H1 (cell line): Measurements from ENCODE around the gene P3H2. TPM values are rescaled to one million over a fixed set of nuclear protein-coding genes. Genes with fewer than 3 reads are reported as not detected.
A peak's percentile ranks its signal among the peaks of the same experiment; 100 is the strongest.

ENCODE experiments used
- CTCF ChIA-PET: fragments of 300-600 bp; sonication (Branson Sonifier 250); formaldehyde crosslinking; loops from one replicate; lab custom pipeline; 2021; ENCODE audit not compliant: partially characterized antibody; lab: Charles Lee
- POLR2A ChIA-PET: fragments of 300-600 bp; sonication (Branson Sonifier 250); formaldehyde crosslinking; loops from one replicate; lab custom pipeline; 2021; ENCODE audit warnings: inconsistent platforms; ENCODE audit not compliant: partially characterized antibody; lab: Charles Lee
- DNase-seq, 2 experiments: peaks; one replicate each; pipeline versions ENCODE4 v3.0.0 to v3.0.0-alpha.2; 2010 to 2022; ENCODE audit warnings: low spot score in 2 of 2, low read depth in 1 of 2, mixed read lengths in 1 of 2
- FAIRE-seq: peaks from 2 replicates; lab custom pipeline; 2011; peaks lifted over from hg19 to GRCh38; lab: Jason Lieb, UNC
- H2AFZ ChIP-seq: 2 replicates; pipeline ENCODE4 v1.8.1; 2012; ENCODE audit warnings: low read length, inconsistent platforms
- H2AK5ac ChIP-seq: 2 replicates; pipeline ENCODE4 v1.6.1; 2013; ENCODE audit warnings: low read depth, low read length
- H2BK120ac ChIP-seq: replicated peaks from 2 replicates; pipeline ENCODE3; 2013; ENCODE audit warnings: low read depth, low read length, inconsistent platforms
- H2BK12ac ChIP-seq: 2 replicates; pipeline ENCODE4 v1.6.1; 2013; ENCODE audit warnings: low read depth, low read length
- H2BK15ac ChIP-seq: 2 replicates; pipeline ENCODE4 v1.6.1; 2013; ENCODE audit warnings: low read length
- H2BK20ac ChIP-seq: 2 replicates; pipeline ENCODE4 v1.6.1; 2013; ENCODE audit warnings: low read length
- H2BK5ac ChIP-seq: 2 replicates; pipeline ENCODE4 v1.6.1; 2013; ENCODE audit warnings: low read depth, low read length
- H3K14ac ChIP-seq: 2 replicates; pipeline ENCODE4 v1.6.1; 2013; ENCODE audit warnings: inconsistent platforms; ENCODE audit not compliant: insufficient read length
- H3K18ac ChIP-seq: 2 replicates; pipeline ENCODE4 v1.6.1; 2013; ENCODE audit warnings: low read length; ENCODE audit errors: extremely low read depth
- H3K23ac ChIP-seq: 2 replicates; pipeline ENCODE4 v1.6.1; 2013; ENCODE audit warnings: inconsistent platforms; ENCODE audit not compliant: insufficient read length
- H3K23me2 ChIP-seq: 2 replicates; pipeline ENCODE4 v1.6.1; 2013; ENCODE audit warnings: low read depth, low read length
- H3K27ac ChIP-seq: 2 replicates; pipeline ENCODE4 v1.6.1; 2011; ENCODE audit warnings: low read depth, low read length, inconsistent platforms
- H3K27me3 ChIP-seq, 4 experiments: replicated peaks in 1 of 4; 1 replicate in 1 of 4; 2 replicates in 3 of 4; pipeline versions ENCODE4 v1.6.1 to v1.8.1; 2011 to 2013; ENCODE audit warnings: low read length in 3 of 4, mild to moderate bottlenecking in 3 of 4, inconsistent platforms in 2 of 4, mixed read lengths in 2 of 4, moderate library complexity in 1 of 4; ENCODE audit not compliant: control insufficient read depth in 3 of 4, insufficient read depth in 3 of 4; ENCODE audit errors: extremely low read depth in 1 of 4
- H3K36me3 ChIP-seq, 4 experiments: 2 replicates each; pipeline versions ENCODE4 v1.6.1 to v1.8.1; 2011 to 2013; ENCODE audit warnings: mild to moderate bottlenecking in 4 of 4, low read length in 3 of 4, moderate library complexity in 2 of 4, control low read depth in 1 of 4, inconsistent platforms in 1 of 4; ENCODE audit not compliant: insufficient read depth in 4 of 4, control insufficient read depth in 2 of 4
- H3K4ac ChIP-seq: replicated peaks from 2 replicates; pipeline ENCODE3; 2013; ENCODE audit warnings: low read length, low read depth, mixed read lengths, inconsistent platforms; ENCODE audit not compliant: insufficient read length
- H3K4me1 ChIP-seq, 4 experiments: replicated peaks in 1 of 4; 1 replicate in 1 of 4; 2 replicates in 3 of 4; pipeline versions ENCODE4 v1.6.1 to v1.8.1; 2011 to 2013; ENCODE audit warnings: low read length in 3 of 4, inconsistent platforms in 2 of 4, mixed read lengths in 1 of 4; ENCODE audit not compliant: insufficient read depth in 4 of 4, control insufficient read depth in 3 of 4
- H3K4me2 ChIP-seq, 2 experiments: 2 replicates each; pipeline versions ENCODE4 v1.6.1 to v1.8.1; 2011 to 2013; ENCODE audit warnings: low read depth in 2 of 2, low read length in 2 of 2, control low read depth in 1 of 2, inconsistent platforms in 1 of 2, mild to moderate bottlenecking in 1 of 2; ENCODE audit not compliant: insufficient read depth in 1 of 2
- H3K4me3 ChIP-seq, 4 experiments: fragments of 200-600, 300-600 bp in 1 of 4; sonication (generic), shearing (Covaris generic), sonication (Bioruptor Twin) in 1 of 4; 2 replicates each; pipeline versions ENCODE4 v1.5.1 to v1.8.1; 2011 to 2016; ENCODE audit warnings: low read length in 4 of 4, low read depth in 3 of 4, control low read depth in 2 of 4, inconsistent platforms in 2 of 4, mild to moderate bottlenecking in 2 of 4, mixed read lengths in 1 of 4, moderate library complexity in 1 of 4; ENCODE audit not compliant: insufficient read depth in 2 of 4; ENCODE audit errors: extremely low read depth in 1 of 4
- H3K56ac ChIP-seq: replicated peaks from 2 replicates; pipeline ENCODE3; 2013; ENCODE audit warnings: low read depth, mild to moderate bottlenecking, mixed read lengths, low read length, inconsistent platforms; ENCODE audit not compliant: insufficient read length
- H3K79me1 ChIP-seq: 2 replicates; pipeline ENCODE4 v1.6.1; 2013; ENCODE audit warnings: low read depth, low read length, control low read depth
- H3K79me2 ChIP-seq, 2 experiments: 2 replicates each; pipeline versions ENCODE4 v1.6.1 to v1.8.1; 2012 to 2013; ENCODE audit warnings: low read length in 2 of 2, mild to moderate bottlenecking in 2 of 2, inconsistent platforms in 1 of 2; ENCODE audit not compliant: insufficient read depth in 2 of 2, control insufficient read depth in 1 of 2
- H3K9ac ChIP-seq, 4 experiments: replicated peaks in 1 of 4; 1 replicate in 1 of 4; 2 replicates in 3 of 4; pipeline versions ENCODE4 v1.6.1 to v1.8.1; 2011 to 2013; ENCODE audit warnings: low read depth in 3 of 4, low read length in 3 of 4, control low read depth in 2 of 4, mild to moderate bottlenecking in 2 of 4, moderate library complexity in 2 of 4, inconsistent platforms in 1 of 4; ENCODE audit errors: extremely low read depth in 1 of 4
- H3K9me3 ChIP-seq, 2 experiments: 2 replicates each; pipeline versions ENCODE4 v1.6.1 to v1.8.1; 2012 to 2013; ENCODE audit warnings: mild to moderate bottlenecking in 2 of 2, moderate library complexity in 2 of 2, control low read depth in 1 of 2, inconsistent platforms in 1 of 2, low read depth in 1 of 2, low read length in 1 of 2, mixed read lengths in 1 of 2; ENCODE audit not compliant: insufficient read depth in 2 of 2
- H4K20me1 ChIP-seq, 2 experiments: replicated peaks in 1 of 2; 2 replicates each; pipeline versions ENCODE3 to v1.8.1; 2011 to 2013; ENCODE audit warnings: inconsistent platforms in 2 of 2, low read length in 2 of 2, mild to moderate bottlenecking in 1 of 2; ENCODE audit not compliant: insufficient read depth in 2 of 2, control insufficient read depth in 1 of 2
- H4K5ac ChIP-seq: 2 replicates; pipeline ENCODE4 v1.6.1; 2013; ENCODE audit warnings: low read length, low read depth, mixed read lengths, inconsistent platforms; ENCODE audit not compliant: insufficient read length
- H4K8ac ChIP-seq: 2 replicates; pipeline ENCODE4 v1.8.0; 2013; ENCODE audit warnings: mild to moderate bottlenecking, moderate library complexity, low read length, inconsistent platforms; ENCODE audit not compliant: insufficient read depth; ENCODE audit errors: extremely low read depth
- H4K91ac ChIP-seq: replicated peaks from 2 replicates; pipeline ENCODE3; 2013; ENCODE audit warnings: low read length, mixed read lengths, inconsistent platforms; ENCODE audit not compliant: insufficient read length
- BACH1 ChIP-seq: IDR thresholded peaks from 2 replicates; pipeline ENCODE4 v1.6.1; 2012; ENCODE audit warnings: low read length, improper control_type of control experiment
- NRF1 ChIP-seq: IDR thresholded peaks from 2 replicates; pipeline ENCODE4 v1.6.1; 2011; ENCODE audit warnings: mild to moderate bottlenecking, low read depth, low read length, improper control_type of control experiment
- SUZ12 ChIP-seq: fragments of 200-600 bp; sonication (generic); IDR thresholded peaks from 2 replicates; pipeline ENCODE4 v1.6.1; 2012; ENCODE audit warnings: mild to moderate bottlenecking, inconsistent platforms, low read length, moderate library complexity, mixed read lengths
- YY1 ChIP-seq: IDR thresholded peaks from 2 replicates; pipeline ENCODE4 v1.6.1; 2011; ENCODE audit warnings: low read depth, mild to moderate bottlenecking, low read length
- WGBS, 2 experiments: shearing (Covaris generic) in 1 of 2; methylation state at CpG; one replicate each; pipeline versions ENCODE4 v1.1.6 to v1.1.7; 2013 to 2015; ENCODE audit warnings: low lambda C conversion rate in 2 of 2, mixed read lengths in 2 of 2, inconsistent platforms in 1 of 2, low coverage in 1 of 2, missing lambda C conversion rate in 1 of 2; ENCODE audit not compliant: insufficient replicate concordance in 2 of 2, insufficient coverage in 1 of 2, insufficient read length in 1 of 2; ENCODE audit errors: extremely low coverage in 1 of 2, missing lambda C conversion rate in 1 of 2; 5-methylcytosine and 5-hydroxymethylcytosine counted together
- polyA plus RNA-seq, 7 experiments: library from polyadenylated mRNA; depleted of rRNA in 3 of 7; stranded (reverse) in 5 of 7; unstranded in 2 of 7; fragments of >200 nt in 5 of 7; fragments of 200-250 nt in 2 of 7; gene quantifications; 1 replicate in 5 of 7; 2 replicates in 1 of 7; 4 replicates in 1 of 7; pipeline versions ENCODE4 v1.2.1 to v1.2.3, GENCODE V29; 2011 to 2013; ENCODE audit warnings: missing spikeins in 2 of 7, mixed read lengths in 2 of 7
- total RNA-seq: library from RNA; stranded (reverse); fragmentation: NEBNext Ultra II Directional; extraction: Animal tissue kit (Norgen Biotek cat#: 25700); gene quantifications from 2 replicates; pipeline ENCODE4 v1.2.1, GENCODE V29; 2021

Gene P3H2
- total and polyA plus RNA-seq, 2 of the 8 experiments (the other 6 are each of a cell fraction or from before 2014, with no cell fraction given), result 40.5 to 60.4 TPM

- no peak overlapping the region for H4K91ac ChIP-seq
- 0 out of 2 replicates have a peak overlapping the region, but pooled peaks have one; percentile 53 for H3K27ac ChIP-seq
- CTCF ChIA-PET, result interaction anchor here (0.6 to 2.5 kb wide), 2 partner anchors 9 to 1108 kb away, joined by 3 to 7 read pairs; no protein-coding TSS in a partner anchor
- POLR2A ChIA-PET, result no interaction called here
- H2AFZ ChIP-seq, result no peak overlapping the region
- no peak overlapping the region for H3K4ac ChIP-seq
- no peak overlapping the region for H3K9ac ChIP-seq
- no peak overlapping the region for H2BK120ac ChIP-seq
- FAIRE-seq, result no peak
- no peak overlapping the region for H3K56ac ChIP-seq
- H4K20me1 ChIP-seq, result no peaks in the 10 kb centered on the region
- no peak for DNase-seq
- no peaks in the 10 kb centered on the region for H3K36me3 ChIP-seq
- peak overlapping the region; percentile 94 for H4K5ac ChIP-seq
- no peaks in the 10 kb centered on the region for H3K79me1 ChIP-seq
- no peak overlapping the region for H2BK12ac ChIP-seq
- H3K4me1 ChIP-seq, result peaks cover 0 to 46% (median 23%) of the 10 kb centered on the region in 4 experiments
- peaks cover 0 to 61% of the 10 kb centered on the region in 2 experiments; a peak in 2 of 4 replicates for H3K79me2 ChIP-seq
- no peak overlapping the region for H2AK5ac ChIP-seq
- H2BK5ac ChIP-seq, result no peak overlapping the region
- H3K9me3 ChIP-seq, result no peaks in the 10 kb centered on the region
- H3K14ac ChIP-seq, result no peak overlapping the region
- no peak overlapping the region for H3K18ac ChIP-seq
- no peak overlapping the region for H4K8ac ChIP-seq
- 43% methylated on average over 2 of the region's 2 CpGs; no CpG with 5 or more reads in 1 of the 2 experiments for WGBS, 2 experiments
- H3K4me3 ChIP-seq, result no peak overlapping the region
- H3K23me2 ChIP-seq, result no peaks in the 10 kb centered on the region
- H3K23ac ChIP-seq, result no peak overlapping the region
- H3K4me2 ChIP-seq, result no peak overlapping the region
- no peaks in the 10 kb centered on the region for H3K27me3 ChIP-seq
- TF ChIP-seq BACH1, result no peak
- TF ChIP-seq NRF1, result no peak
- no peak for TF ChIP-seq YY1
- TF ChIP-seq SUZ12, result no peak
- H2BK20ac ChIP-seq, result no peak overlapping the region
- H2BK15ac ChIP-seq, result no peak overlapping the region
Observed at GRCh38 chr3:190042558-190042957, 78.1 kb downstream of the P3H2 start.
